CD4-positive, alpha-beta T cell treated with Interleukin-17A for 4 hours (primary cell): ENCODE data around the gene PHRF1.
A peak's percentile ranks its signal among the peaks of the same experiment; 100 is the strongest.

ENCODE experiments used
- DNase-seq: peaks from one replicate; pipeline ENCODE4 v3.0.0-alpha.2; 2020; ENCODE audit warnings: mixed read lengths

PHRF1 gene

DNA sequence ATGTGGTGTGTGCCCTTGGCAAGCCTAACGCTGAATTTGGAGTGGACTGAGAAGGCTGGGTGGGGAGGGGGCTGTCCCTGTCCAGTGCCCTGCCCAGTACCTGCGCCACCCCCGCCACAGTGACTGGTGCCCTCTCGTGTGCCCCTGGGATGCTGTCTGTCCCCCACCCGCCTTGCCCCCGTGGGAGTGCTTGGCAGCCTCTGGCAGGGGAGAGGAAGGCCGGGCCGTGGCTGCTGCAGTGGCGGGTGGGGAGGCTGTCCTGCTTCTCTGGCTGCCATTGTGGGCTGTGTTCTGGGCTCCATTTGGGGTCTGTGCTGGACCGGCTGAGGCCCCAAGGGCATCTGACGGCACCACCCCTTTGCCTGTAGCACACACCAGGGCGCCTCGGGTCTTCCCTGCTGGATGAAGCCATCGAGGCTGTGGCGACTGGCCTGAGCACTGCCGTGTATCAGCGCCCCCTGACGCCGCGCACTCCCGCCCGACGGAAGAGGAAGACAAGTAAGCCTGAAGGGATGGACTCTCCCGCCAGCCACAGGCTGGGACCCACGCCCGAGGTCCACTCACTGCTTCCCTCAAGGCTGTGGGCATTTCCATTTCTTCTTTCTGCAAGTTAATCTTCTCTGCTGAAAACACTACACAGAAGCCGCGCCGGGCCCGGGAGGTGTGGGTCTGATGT lies 21.9 kb downstream of the PHRF1 start:
- no peak for DNase-seq

DNA sequence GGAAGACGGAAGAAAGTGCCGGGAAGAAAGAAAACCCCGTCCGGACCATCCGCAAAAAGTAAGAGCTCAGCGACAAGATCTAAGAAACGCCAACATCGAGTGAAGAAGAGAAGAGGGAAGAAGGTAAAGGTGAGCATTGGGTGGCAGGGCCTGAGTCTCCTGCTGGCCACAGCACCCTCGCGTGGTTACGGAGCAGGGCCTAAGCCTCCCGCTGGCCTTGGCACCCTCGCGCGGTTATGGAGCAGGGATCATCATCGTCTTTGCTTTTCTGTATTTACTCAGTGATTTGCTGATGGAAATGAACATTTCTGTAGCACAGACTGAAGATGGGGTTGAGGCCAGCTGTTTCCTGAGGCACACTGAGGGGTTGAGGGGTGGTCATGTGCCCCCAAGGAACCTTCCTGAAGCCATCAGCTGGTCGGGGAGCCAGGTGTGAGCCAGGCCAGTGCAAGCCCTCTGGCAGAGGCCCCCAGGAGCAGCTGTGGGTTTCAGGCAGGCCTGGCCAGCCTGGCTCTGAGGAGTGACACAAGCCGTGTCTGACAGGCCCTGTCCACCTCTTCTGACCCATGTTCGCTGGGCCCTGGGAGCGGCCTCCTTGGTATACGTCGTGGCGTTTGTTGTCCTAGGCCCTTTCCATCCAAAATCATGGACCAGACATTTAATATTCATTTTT lies 25.4 kb downstream of the PHRF1 start:
- DNase-seq: no peak

DNA sequence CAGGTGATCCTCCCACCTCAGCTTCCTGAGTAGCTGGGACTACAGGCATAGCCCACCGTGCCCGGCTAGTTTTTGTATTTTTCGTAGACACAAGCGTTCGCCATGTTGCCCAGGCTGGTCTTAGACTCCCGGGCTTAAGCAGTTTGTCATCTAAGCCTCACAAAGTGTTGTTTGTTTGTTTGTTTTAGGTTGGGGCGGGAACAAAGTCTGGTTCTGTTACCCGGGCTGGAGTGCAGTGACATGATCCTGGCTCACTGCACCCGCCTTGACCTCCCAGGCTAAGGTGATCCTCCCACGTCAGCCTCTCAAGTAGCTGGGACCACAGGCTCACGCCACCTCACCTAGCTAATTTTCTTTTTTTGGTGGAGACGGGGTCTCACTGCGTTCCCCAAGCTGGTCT lies 26.9 kb downstream of the PHRF1 start:
- no peak for DNase-seq

DNA sequence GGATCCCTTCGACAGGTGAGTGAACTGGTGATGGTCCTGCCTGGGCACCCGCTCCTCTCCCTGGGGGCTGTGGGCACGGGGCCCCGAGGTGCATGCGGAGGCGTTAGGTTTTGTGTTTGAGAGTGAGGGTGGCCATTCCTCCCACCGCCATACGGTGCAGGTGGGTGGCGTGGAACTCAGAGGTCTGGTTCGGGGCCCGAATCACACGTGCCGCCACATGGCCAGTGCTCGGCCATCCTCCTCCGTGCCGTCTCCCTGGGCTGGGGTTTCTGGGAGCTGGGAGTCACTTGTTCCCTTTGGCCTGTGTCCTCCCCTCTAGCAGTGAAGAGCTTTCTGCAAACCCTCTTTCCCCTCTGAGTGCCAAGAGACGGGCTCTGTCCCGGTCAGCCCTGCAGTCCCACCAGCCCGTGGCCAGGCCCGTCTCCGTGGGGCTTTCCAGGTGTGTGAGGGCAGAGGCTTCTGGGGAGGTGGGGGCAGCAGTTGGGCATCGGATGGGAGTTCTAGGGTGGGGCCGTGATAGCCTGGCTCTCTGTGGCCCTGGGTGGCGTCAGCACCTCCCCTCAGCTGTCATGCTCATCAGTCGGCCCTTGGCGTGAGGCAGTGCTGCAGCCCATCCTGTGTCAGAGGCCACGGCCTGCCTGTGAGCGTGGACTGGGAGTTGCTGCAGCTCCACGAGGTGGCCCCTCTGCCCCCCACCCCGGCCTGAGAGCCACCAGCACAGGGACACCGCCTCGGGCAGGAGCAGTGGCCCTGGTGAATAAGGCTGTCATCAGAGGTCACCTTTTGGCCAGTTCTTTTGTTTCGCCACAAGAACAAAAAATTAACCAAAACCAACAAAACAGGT lies 29.2 kb downstream of the PHRF1 start:
- no peak for DNase-seq

DNA sequence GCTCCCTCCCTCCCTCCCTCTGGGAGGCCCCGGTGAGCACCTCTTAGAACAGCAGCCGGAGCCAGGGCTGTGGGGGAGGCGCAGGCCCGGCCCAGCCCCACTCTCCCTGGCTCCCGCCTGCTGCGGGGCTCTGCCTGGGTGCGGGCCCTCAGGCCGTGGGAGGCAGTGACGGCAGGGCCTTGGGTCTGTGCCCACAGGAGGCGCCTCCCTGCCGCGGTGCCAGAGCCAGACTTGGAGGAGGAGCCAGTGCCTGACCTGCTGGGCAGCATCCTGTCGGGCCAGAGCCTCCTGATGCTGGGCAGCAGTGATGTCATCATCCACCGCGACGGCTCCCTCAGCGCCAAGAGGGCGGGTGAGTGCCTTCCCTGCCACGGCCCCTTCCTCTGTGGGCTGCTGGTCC lies 30.0 kb downstream of the PHRF1 start:
- DNase-seq: no peak

DNA sequence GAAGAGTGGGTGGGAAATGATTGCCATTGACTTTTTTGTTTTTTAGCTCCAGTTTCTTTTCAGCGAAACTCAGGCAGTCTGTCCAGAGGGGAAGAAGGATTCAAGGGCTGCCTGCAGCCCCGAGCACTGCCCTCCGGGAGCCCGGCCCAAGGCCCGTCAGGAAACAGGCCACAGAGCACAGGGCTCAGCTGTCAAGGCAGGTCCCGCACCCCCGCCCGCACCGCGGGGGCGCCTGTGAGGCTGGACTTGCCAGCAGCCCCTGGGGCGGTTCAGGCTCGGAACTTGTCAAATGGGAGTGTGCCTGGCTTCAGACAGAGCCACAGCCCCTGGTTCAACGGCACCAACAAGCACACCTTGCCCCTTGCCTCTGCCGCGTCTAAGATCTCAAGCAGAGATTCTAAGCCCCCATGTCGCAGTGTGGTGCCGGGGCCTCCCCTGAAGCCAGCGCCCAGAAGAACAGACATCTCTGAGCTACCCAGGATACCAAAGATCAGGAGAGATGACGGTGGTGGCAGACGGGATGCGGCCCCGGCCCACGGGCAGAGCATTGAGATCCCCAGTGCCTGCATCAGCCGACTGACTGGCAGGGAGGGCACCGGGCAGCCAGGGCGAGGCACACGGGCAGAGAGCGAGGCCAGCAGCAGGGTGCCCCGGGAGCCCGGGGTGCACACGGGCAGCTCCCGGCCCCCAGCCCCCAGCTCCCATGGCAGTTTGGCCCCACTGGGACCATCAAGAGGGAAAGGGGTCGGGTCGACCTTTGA lies 30.9 kb downstream of the PHRF1 start:
- no peak for DNase-seq

DNA sequence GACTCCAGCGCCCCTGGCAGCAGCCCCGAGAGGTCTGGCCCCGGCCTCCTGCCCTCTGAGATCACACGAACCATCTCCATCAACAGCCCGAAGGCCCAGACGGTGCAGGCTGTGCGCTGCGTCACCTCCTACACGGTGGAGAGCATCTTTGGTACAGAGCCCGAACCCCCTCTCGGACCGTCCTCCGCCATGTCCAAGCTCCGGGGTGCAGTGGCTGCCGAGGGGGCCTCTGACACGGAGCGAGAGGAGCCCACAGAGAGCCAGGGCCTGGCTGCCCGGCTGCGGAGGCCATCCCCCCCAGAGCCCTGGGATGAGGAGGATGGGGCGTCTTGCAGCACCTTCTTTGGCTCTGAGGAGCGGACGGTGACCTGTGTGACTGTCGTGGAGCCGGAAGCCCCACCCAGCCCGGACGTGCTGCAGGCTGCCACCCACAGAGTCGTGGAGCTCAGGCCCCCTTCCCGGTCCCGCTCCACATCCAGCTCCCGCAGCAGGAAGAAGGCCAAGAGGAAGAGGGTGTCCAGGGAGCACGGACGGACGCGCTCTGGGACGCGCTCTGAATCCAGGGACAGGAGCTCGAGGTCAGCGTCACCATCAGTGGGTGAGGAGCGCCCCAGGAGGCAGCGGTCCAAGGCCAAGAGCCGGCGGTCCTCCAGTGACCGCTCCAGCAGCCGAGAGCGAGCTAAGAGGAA lies 31.8 kb downstream of the PHRF1 start:
- DNase-seq: no peak

DNA sequence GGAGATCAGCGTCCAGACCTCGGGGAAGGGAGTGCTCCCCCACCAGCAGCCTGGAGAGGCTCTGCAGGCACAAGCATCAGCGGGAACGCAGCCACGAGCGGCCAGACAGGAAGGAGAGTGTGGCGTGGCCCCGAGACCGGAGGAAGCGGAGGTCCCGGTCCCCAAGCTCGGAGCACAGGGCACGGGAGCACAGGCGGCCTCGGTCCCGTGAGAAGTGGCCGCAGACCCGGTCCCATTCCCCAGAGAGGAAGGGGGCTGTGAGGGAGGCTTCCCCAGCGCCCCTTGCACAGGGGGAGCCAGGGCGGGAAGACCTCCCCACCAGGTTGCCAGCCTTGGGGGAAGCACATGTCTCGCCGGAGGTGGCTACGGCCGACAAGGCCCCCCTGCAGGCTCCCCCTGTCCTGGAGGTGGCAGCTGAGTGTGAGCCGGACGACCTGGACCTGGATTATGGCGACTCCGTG lies 32.6 kb downstream of the PHRF1 start:
- no peak for DNase-seq

DNA sequence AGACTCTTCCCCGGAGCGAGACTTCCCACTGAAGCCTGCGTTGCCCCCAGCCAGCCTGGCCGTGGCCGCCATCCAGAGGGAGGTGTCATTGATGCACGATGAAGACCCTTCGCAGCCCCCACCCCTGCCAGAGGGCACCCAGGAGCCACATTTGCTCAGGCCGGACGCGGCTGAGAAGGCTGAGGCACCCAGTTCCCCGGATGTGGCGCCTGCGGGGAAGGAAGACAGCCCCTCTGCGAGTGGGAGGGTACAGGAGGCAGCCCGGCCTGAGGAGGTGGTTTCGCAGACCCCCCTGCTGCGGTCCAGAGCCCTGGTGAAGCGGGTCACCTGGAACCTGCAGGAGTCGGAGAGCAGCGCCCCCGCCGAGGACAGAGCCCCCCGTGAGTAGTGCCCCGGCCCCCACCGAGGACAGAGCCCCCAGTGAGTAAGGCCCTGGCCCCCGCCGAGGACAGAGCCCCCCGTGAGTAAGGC lies 33.1 kb downstream of the PHRF1 start:
- no peak for DNase-seq

DNA sequence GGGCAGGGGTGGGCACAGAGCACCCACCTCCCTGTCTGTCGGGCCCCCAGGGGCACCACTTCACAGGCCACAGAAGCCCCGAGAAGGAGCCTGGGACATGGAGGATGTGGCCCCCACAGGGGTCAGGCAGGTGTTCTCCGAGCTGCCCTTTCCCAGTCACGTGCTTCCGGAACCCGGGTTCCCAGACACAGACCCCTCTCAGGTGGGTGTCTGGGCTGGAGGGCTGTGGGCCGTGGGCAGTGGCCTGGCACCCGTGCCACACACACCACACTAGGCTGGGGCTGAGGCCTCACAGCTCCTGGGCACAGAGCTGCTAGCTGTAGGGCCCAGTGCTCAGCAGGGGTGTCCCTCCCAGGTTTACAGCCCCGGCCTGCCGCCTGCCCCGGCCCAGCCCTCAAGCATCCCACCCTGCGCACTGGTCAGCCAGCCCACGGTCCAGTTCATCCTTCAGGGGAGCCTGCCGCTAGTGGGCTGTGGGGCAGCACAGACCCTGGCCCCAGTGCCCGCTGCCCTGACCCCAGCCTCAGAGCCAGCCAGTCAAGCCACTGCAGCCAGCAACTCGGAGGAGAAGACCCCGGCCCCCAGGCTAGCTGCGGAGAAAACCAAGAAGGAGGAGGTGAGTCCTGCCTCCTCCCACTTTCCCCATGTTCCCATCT lies 34.0 kb downstream of the PHRF1 start:
- DNase-seq: no peak

DNA sequence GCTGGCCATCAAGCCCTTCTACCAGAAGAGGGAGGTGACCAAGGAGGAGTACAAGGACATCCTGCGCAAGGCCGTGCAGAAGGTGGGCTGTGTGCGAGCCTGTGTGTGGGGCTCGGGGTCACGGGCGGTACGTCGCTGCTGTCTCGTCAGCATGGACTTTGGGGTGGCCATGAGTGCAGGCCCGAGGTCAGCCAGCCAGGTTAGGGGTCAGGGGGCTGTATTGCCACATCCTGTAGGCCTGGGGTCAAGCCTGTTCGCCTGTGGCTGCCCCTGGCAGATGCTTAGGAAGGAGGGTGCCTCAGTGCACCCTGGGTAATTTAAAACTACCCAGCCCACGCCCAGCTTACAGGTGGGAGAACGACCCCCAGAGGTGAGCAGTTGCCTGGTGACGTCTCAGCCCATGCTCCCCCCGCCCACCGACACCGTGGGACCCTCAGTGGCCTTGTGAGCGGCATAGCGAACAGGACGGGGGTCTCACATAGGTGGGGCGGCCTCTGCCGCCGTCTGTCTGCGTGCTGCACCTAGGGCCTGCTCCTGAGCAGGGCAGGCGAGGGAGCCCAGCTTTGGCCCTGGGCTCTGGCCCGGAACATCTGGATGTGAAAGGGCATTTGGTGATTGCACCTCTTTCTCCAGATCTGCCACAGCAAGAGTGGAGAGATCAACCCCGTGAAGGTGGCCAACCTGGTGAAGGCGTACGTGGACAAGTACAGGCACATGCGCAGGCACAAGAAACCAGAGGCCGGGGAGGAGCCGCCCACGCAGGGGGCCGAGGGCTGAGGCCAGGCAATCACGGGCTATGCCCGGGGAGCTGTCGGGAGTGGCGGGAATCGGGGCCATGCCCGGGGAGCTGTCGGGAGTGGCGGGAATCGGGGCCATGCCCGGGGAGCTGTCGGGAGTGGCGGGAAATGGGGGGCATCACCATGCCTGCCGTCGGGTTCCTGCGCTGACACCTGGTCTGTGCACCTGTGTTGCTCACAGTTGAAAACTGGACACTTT lies 35.0 kb downstream of the PHRF1 start:
- DNase-seq: no peak

DNA sequence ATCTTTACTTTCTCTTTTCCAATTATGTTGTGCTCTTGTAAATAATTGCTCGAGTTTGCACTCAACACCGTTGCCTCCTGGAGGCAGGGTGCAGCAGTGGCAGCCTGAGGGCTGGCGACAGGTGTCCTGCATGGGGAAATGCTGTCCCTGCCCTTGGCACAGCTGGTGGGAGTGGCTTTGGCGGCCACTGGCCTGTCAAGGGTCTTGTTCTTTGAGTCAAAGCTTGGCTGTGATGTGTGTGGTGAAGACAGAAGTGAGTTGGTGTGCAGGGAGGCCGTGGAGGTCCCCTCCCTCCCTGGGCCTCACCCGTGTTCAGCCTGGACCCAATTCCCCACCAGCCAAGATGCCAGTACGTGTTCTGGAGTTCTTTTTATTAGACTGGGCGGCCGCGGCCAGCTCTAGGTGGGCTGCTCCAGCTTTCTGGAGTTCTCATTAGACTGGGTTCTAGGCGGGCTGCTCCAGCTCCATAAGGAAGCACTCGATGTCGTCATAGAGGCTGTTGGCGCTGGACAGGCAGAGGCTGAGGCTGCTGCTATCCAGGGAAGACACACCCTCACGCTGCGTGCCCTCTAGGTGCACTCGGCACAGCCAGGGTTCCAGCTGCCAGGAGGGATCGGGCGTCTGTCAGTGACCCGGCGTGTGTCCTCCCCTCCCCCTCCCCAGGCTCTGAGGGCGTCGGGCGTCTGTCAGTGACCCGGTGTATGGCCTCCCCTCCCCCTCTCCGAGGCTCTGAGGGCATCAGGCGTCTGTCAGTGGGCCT lies 36.1 kb downstream of the PHRF1 start:
- peak; percentile 25 for DNase-seq

DNA sequence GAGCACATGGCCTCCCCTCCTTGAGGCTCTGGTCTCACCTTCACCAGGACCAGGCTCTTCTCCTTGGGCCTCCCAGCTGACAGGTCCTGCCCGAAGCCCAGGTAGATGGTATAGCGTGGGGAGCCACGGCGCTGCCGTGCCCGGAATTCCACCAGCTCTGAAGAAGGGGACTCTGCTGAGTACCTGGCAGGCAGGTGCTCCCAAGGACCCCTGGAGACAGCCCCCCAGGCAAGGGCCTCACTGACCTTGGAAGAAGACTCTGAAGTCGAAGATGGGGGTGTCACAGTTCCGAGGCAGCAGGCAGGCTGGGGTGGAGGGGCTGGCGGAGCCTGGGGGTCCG lies 36.7 kb downstream of the PHRF1 start:
- DNase-seq: no peak

DNA sequence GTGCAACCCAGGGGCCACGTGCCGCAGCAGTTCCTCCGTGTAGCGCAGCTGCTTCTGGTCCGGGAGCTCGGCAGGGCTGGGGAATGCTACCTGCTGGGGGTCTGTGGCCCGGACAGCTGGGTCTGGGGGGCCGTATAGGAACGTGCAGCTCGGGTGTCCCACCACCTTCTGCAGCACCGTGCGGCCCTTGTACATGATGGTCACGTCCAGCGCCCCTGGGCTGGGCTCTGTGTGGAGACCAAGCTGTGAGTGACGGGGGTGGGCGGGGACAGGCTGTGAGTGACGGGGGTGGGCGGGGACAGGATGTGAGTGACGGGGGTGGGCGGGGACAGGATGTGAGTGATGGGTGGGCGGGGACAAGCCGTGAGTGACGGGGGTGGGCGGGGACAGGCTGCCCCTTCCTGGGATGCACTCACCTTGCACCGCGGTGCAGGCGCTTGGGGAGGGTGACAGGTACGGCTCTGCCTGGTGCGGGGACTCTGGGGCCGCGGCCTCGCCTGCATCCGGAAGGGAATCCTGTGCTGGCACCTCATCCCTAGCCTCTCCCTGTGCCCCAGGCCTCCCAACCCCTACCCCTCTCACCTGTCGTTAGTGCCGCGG lies 37.2 kb downstream of the PHRF1 start:
- peak; percentile 98 for DNase-seq

DNA sequence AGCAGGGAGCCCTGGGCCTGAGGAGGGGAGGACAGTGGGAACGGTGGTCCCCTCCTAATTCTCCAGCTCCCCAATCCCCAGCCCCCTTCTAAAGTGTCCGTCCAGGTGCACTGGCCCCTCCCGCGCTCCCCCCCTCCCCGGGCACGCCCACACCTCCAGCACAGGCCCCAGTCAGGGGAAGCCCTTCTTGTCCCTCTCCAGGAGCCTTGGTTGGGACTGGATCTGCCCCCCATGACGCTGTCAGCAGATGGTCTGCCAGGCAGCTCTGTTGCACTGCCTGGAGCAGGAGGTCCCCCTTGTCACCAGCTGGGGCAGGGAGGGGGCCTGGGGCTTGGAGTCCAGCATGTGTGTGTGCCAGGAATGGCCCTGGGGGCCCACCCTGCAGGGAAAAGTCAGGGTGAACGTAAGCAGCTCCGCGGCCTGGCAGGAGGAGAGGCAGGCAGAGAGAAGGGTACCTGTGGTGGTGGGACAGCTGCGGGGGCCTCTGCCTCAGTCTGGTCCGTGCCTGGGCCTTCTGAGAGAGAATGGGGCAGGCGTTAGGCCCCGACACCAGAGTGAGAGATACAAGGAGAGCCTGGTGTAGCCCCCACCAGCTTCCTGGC lies 37.9 kb downstream of the PHRF1 start:
- peak; percentile 13 for DNase-seq

DNA sequence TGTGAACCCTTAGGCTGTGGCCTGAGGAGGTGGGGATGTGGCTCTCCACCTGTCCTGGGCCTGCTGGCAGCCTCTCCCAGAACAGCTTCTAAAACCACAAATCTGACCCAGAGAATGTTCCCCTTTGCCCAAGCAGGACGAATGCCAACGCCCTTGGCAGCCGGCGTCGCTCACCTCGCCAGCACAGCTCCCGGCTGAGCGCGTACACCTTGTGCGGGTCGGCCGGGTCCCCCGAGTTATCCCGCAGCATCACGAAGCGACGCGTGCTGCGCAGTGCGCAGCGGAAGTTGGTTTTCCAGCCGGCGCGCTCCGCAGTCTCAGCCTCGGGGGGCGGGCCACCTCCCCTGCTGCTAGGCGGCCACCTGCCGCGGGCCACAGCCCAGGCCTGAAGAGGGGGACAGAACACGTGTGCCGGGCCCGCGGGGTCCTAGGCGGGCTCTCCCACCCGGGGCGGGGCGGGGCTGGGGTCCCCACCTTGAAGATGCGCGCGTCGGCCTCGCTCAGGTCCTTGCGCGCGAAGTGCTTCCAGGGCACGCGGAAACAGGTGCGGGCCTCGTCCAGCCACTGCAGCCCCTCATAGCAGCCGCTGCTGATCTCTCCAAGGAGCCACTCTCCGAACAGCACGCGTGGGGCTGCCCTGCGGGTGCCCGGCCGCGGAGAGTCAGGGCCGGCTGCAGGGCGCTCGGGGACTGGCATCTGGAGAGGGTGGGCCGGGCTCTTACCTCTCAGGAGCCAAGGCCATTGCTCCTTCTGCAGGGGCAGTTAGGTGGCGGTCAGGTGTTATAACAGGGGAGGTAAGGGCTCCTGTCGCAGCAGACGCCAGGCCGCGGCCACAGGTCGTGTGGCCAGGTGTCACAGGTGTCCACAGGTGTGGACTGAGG lies 38.6 kb downstream of the PHRF1 start:
- DNase-seq: no peak

DNA sequence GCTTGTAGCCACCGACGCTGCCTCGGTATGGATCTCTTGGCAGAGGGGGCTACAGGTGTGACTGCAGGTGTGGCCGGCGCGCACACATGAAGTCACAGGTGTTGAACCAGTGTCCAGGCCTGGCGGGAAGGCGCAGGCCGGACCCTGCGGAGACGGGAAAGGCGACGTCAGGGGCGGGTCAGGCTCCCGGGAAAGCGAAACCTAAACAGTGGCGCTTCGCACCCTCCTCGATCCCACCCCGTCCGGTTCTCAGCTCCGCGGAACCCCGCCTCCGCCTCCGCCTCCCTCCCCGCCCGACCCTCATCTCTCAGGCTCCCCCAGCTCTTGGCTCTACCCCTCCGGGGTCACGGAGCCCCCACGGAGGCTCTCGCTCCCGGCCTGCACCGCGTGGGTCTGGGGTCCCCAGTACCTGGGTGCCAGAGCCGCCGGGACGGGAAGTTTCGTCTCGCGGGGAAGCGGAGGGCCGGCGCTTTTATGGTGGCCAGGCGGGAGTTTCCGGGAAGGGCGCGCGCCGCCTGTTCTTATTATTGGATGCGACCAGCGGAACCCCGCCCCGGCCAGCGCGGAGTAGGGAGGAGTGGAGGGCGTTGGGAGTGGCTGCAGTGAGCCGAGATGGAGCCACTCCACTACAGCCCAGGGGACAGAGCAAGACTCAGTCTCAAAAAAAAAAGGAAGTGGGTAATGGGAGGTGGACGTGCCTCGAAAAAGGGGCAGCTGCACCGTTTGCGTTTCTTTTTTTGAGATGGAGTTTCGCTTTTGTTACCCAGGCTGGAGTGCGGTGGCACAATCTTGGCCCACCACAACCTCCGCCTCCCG lies 39.4 kb downstream of the PHRF1 start, which contains the start of gene IRF7:
TSS of gene IRF7 (minus strand) at position 447 of the 816 bp plus-strand sequence. CDS start 586 bp downstream, outside the sequence.
- peak; percentile 94 for DNase-seq
